Measurements from ENCODE around the gene C2orf68.

- TF ChIP-seq, protein P1, sequence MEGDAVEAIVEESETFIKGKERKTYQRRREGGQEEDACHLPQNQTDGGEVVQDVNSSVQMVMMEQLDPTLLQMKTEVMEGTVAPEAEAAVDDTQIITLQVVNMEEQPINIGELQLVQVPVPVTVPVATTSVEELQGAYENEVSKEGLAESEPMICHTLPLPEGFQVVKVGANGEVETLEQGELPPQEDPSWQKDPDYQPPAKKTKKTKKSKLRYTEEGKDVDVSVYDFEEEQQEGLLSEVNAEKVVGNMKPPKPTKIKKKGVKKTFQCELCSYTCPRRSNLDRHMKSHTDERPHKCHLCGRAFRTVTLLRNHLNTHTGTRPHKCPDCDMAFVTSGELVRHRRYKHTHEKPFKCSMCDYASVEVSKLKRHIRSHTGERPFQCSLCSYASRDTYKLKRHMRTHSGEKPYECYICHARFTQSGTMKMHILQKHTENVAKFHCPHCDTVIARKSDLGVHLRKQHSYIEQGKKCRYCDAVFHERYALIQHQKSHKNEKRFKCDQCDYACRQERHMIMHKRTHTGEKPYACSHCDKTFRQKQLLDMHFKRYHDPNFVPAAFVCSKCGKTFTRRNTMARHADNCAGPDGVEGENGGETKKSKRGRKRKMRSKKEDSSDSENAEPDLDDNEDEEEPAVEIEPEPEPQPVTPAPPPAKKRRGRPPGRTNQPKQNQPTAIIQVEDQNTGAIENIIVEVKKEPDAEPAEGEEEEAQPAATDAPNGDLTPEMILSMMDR (IDR thresholded peaks at IDR 0.05; ENCODE audit: insufficient read depth, low read length) = no peak
- TF ChIP-seq, protein P2, sequence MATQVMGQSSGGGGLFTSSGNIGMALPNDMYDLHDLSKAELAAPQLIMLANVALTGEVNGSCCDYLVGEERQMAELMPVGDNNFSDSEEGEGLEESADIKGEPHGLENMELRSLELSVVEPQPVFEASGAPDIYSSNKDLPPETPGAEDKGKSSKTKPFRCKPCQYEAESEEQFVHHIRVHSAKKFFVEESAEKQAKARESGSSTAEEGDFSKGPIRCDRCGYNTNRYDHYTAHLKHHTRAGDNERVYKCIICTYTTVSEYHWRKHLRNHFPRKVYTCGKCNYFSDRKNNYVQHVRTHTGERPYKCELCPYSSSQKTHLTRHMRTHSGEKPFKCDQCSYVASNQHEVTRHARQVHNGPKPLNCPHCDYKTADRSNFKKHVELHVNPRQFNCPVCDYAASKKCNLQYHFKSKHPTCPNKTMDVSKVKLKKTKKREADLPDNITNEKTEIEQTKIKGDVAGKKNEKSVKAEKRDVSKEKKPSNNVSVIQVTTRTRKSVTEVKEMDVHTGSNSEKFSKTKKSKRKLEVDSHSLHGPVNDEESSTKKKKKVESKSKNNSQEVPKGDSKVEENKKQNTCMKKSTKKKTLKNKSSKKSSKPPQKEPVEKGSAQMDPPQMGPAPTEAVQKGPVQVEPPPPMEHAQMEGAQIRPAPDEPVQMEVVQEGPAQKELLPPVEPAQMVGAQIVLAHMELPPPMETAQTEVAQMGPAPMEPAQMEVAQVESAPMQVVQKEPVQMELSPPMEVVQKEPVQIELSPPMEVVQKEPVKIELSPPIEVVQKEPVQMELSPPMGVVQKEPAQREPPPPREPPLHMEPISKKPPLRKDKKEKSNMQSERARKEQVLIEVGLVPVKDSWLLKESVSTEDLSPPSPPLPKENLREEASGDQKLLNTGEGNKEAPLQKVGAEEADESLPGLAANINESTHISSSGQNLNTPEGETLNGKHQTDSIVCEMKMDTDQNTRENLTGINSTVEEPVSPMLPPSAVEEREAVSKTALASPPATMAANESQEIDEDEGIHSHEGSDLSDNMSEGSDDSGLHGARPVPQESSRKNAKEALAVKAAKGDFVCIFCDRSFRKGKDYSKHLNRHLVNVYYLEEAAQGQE (IDR thresholded peaks at IDR 0.05; ENCODE audit: insufficient replicate concordance, low read depth) = no peak
- TF ChIP-seq POLR2AphosphoS5 (IDR thresholded peaks at IDR 0.05; ENCODE audit: low read depth) = 0 out of 2 replicates have a peak, but pooled peaks have one; percentile 2
Observed at GRCh38 chr2:85583667-85584353, 28.1 kb downstream of the C2orf68 start.

All from HL-60 (cell line).